ENCODE data around the gene NOL3. TPM values are rescaled to one million over a fixed set of nuclear protein-coding genes. Genes with fewer than 3 reads are reported as not detected.
"Not testable (repeated sequence)": the region's sequence is repeated elsewhere in the genome, so short reads cannot be mapped to it uniquely, and the experiment has no call there.

Gene NOL3
- total RNA-seq (2014; rRNA removed; shearing (Covaris generic)): 13.3 and 14.1 TPM in 2 replicates

DNA sequence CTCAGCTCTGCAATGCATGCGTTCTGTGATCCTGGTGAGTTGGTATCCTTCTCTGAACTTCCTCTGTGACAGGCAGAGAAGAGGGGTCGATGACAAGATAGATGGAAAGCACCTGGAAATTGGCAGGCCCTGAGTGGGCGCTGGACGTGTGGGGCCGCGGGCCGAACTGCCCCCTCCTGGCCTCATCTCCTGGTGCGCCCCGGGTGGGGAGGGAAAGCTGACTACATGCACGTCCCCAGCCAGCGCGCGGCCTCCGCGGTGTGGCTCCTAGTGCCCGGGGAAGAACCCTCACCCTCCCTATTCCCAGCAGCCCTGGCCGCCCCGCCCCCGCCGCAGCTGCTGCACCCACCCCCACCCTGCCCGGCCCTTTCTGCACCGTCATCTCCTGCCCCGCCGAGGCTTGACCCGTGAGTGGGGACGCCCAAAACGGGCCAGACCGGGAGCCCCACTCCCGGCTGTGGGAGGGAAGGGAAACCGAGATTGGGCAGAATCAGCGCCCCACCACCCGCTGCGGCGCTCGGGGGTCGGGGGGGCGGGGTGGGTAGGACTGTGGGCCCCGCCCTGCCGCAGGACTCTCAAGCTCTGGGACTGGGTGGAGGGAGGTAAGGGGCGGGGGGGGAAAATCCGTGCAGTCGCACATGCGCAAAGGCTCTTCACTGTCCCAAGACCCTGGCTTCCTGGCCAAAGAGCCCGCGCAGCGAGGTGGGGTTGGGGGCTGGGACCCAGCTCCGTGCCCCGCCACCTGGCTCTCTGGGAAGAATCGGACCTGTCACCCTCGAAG, at the start of gene NOL3:
Gene NOL3 (plus strand): TSS at position 371 of the 781 bp plus-strand sequence.
- Histone ChIP-seq H3K4me3 (peak within 1 kb of the TSS; percentile 69), H3K27me3 (no peaks in the 10 kb centered on the region), H3K36me3 (no peaks in the 10 kb centered on the region), H3K9me3 (replicated peaks) (no peaks in the 10 kb centered on the region), H3K4me1 (peaks cover 26% of the 10 kb centered on the region), H3K27ac (peak within 1 kb of the TSS; percentile 82)
- DNase-seq: peak; percentile 95 to 97

- not testable (repeated sequence) for H3K27ac ChIP-seq; H3K4me1 ChIP-seq; H3K4me3 ChIP-seq; H3K27me3 ChIP-seq; DNase-seq; H3K9me3 ChIP-seq (replicated peaks)
- peaks cover 17% of the 10 kb centered on the region for H3K36me3 ChIP-seq
These were observed 47.5 kb upstream of the NOL3 start for GRCh38 chr16:67122799-67123198.

DNA sequence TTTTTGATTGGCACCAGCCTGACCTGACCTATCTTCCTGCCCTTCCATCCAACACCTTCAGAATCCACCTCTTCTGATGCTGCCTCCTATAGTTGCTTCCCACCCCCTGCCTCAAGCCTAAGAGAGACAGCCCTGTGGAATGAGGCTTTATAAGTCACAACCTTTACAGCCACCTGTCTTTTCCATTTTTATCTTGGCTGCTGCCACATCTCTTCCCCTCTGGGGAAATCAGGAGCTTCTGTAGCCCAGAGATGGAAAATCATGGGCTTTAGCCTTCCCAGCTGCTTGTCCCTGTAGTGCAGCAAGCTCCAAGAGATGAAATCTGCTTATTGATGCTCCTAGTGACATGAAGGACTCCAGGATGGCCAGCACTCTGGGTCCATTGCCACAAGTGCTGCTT, 41.9 kb upstream of the NOL3 start:
- Histone ChIP-seq H3K27me3 (no peaks in the 10 kb centered on the region), H3K4me1 (no peaks in the 10 kb centered on the region), H3K36me3 (peaks cover 21% of the 10 kb centered on the region), H3K4me3 (no peak overlapping the region), H3K27ac (no peak overlapping the region), H3K9me3 (replicated peaks) (no peaks in the 10 kb centered on the region)
- DNase-seq: no peak

DNA sequence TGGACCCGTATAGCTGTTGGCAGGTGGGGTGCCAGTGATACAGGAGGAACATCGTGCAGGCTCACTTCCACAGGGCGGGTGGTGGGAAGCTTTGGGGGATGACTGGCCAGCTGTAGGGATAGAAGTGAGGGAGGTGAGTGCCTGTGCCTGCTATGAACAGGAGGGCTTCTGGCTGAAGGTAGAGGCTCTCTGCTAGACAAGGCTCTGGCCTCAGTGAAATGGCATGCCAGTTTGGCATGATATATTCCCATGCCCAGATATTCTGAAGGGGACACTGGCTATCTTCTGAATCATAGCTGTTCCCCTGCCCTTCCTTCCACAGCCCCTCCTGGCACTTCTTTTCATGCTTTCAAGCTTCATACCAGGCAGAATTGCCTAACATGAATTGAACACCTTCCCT, 41.5 kb upstream of the NOL3 start:
- DNase-seq: no peak

GRCh38 chr16:67129422-67129821, 40.9 kb upstream of the NOL3 start:
- no peaks in the 10 kb centered on the region for H3K27me3 ChIP-seq
- no peak for DNase-seq
- H3K9me3 ChIP-seq (replicated peaks): no peaks in the 10 kb centered on the region
- no peak overlapping the region for H3K27ac ChIP-seq
- no peaks in the 10 kb centered on the region for H3K4me1 ChIP-seq
- H3K36me3 ChIP-seq: peaks cover 26% of the 10 kb centered on the region
- no peak overlapping the region for H3K4me3 ChIP-seq

More for the DNA sequence above, 41.5 kb upstream of the NOL3 start:
- Histone ChIP-seq H3K36me3 (peaks cover 21% of the 10 kb centered on the region), H3K4me1 (no peaks in the 10 kb centered on the region), H3K4me3 (no peak overlapping the region), H3K27ac (no peak overlapping the region), H3K9me3 (replicated peaks) (no peaks in the 10 kb centered on the region), H3K27me3 (no peaks in the 10 kb centered on the region)

GRCh38 chr16:67137605-67138004, 32.7 kb upstream of the NOL3 start:
- no peak for DNase-seq

GRCh38 chr16:67141391-67141790, 28.9 kb upstream of the NOL3 start:
- Histone ChIP-seq H3K9me3 (replicated peaks) (no peaks in the 10 kb centered on the region), H3K36me3 (peaks cover 78% of the 10 kb centered on the region), H3K4me1 (no peaks in the 10 kb centered on the region), H3K4me3 (no peak overlapping the region), H3K27me3 (no peaks in the 10 kb centered on the region), H3K27ac (no peak overlapping the region)
- no peak for DNase-seq

More at GRCh38 chr16:67137605-67138004, 32.7 kb upstream of the NOL3 start:
- no peak overlapping the region for H3K4me3 ChIP-seq
- peaks cover 77% of the 10 kb centered on the region for H3K36me3 ChIP-seq
- H3K27ac ChIP-seq: no peak overlapping the region
- H3K9me3 ChIP-seq (replicated peaks): no peaks in the 10 kb centered on the region
- no peaks in the 10 kb centered on the region for H3K4me1 ChIP-seq
- no peaks in the 10 kb centered on the region for H3K27me3 ChIP-seq

DNA sequence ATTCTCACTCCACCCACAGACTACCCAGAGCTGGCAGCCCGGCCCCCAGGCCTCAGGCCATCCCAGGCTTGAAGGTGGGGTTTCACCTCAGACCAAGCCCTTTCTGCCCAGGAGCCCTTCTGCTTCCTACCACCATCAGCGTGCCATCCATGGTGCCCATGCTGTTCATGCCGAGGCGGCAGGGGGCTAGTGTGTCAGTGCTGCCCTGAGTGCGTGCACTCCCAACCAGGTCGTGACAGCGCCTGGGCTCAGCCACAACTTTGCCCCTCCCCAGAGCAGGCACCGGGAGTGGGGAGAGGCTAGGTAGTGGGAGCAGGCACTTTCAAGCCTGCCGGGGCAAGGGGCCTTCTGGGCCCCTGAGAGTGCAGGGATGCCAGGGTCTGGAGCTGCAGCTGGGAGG, 28.0 kb upstream of the NOL3 start:
- Histone ChIP-seq H3K36me3 (peaks cover 73% of the 10 kb centered on the region), H3K4me1 (no peaks in the 10 kb centered on the region), H3K4me3 (no peak overlapping the region), H3K27ac (no peak overlapping the region), H3K27me3 (no peaks in the 10 kb centered on the region), H3K9me3 (replicated peaks) (no peaks in the 10 kb centered on the region)
- DNase-seq: no peak

DNA sequence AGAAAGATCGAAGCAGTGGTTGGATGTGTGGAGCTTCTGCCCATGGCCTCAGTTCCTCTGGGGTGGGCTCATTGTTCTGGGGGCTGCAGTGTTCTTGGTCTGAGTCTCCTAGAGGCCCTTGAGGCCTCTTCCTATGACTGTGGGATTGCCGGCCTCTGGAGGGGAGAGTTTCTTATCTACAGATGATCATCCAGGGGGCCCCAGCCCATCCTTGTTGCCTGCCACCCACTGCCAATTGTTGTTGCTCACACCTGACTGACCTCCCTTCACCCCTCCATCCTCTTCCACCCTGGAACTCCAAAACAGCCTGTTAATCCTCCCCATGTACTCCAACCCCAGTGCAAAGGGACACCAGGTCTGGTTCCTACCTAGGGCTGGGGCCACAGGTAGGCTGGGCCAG, 25.4 kb upstream of the NOL3 start:
- H3K9me3 ChIP-seq (replicated peaks): no peaks in the 10 kb centered on the region
- H3K4me3 ChIP-seq: no peak overlapping the region
- H3K27me3 ChIP-seq: no peaks in the 10 kb centered on the region
- H3K4me1 ChIP-seq: no peaks in the 10 kb centered on the region
- DNase-seq: no peak
- no peak overlapping the region for H3K27ac ChIP-seq
- peaks cover 59% of the 10 kb centered on the region for H3K36me3 ChIP-seq

DNA sequence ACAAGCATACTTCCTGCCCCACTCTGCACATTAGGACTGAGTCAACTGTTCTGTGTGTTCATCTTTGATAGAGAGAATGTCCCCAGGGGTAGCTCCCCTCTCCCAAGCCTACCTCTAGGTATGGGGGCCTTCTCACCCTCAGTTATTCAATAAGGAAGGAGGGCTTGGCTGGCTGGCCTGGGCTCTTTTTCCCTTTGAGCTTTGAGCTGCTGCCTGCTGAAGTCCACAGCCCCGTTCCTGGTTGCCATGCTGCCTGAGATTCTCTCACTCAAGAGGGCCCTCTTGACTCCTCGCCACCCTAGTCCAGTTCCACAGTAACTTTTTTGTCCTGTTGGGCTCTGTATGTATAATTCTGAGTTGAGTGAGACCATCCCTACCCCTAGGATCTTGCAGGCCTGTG, 24.6 kb upstream of the NOL3 start:
- Histone ChIP-seq H3K4me3 (no peak overlapping the region), H3K27ac (no peak overlapping the region), H3K27me3 (no peaks in the 10 kb centered on the region), H3K4me1 (no peaks in the 10 kb centered on the region), H3K9me3 (replicated peaks) (no peaks in the 10 kb centered on the region), H3K36me3 (peaks cover 51% of the 10 kb centered on the region)
- no peak for DNase-seq

GRCh38 chr16:67146523-67147357, 23.6 kb upstream of the NOL3 start:
- DNase-seq: no peak
- H3K27ac ChIP-seq: no peak overlapping the region
- H3K4me3 ChIP-seq: no peak overlapping the region

GRCh38 chr16:67147437-67148140, 22.7 kb upstream of the NOL3 start:
- Histone ChIP-seq H3K27me3 (no peaks in the 10 kb centered on the region), H3K36me3 (peaks cover 41% of the 10 kb centered on the region), H3K9me3 (replicated peaks) (no peaks in the 10 kb centered on the region), H3K4me3 (no peak overlapping the region), H3K4me1 (peaks cover 6% of the 10 kb centered on the region; the same call in 1 of the 2 replicates), H3K27ac (no peak overlapping the region)
- DNase-seq: no peak

More at GRCh38 chr16:67146523-67147357, 23.6 kb upstream of the NOL3 start:
- Histone ChIP-seq H3K9me3 (replicated peaks) (no peaks in the 10 kb centered on the region), H3K27me3 (no peaks in the 10 kb centered on the region), H3K36me3 (peaks cover 44% of the 10 kb centered on the region), H3K4me1 (peaks cover 3% of the 10 kb centered on the region; the same call in 1 of the 2 replicates)

DNA sequence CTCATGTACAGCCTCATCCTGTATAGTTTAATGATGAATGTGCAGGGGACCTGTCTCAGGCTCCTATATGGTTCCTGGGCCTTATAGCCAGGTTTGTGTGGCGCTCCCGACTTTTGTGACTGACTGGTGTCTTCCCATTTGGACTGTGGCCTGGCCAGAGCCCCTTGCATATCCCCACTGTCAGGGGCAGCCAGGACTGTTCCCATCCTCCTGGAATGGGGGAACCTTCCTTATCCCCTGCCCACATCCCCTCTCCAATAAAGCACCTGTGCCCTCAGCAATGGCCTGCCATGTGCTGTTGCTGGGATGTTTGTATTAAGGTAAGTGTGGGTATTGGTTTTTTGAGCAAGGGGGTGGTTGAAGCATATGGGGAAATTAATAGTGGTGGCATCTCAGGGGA, 22.1 kb upstream of the NOL3 start:
- DNase-seq: no peak
- no peaks in the 10 kb centered on the region for H3K9me3 ChIP-seq (replicated peaks)
- no peaks in the 10 kb centered on the region for H3K27me3 ChIP-seq
- H3K4me1 ChIP-seq: peaks cover 6% of the 10 kb centered on the region; the same call in 1 of the 2 replicates
- H3K36me3 ChIP-seq: peaks cover 34% of the 10 kb centered on the region
- H3K4me3 ChIP-seq: no peak overlapping the region
- no peak overlapping the region for H3K27ac ChIP-seq

DNA sequence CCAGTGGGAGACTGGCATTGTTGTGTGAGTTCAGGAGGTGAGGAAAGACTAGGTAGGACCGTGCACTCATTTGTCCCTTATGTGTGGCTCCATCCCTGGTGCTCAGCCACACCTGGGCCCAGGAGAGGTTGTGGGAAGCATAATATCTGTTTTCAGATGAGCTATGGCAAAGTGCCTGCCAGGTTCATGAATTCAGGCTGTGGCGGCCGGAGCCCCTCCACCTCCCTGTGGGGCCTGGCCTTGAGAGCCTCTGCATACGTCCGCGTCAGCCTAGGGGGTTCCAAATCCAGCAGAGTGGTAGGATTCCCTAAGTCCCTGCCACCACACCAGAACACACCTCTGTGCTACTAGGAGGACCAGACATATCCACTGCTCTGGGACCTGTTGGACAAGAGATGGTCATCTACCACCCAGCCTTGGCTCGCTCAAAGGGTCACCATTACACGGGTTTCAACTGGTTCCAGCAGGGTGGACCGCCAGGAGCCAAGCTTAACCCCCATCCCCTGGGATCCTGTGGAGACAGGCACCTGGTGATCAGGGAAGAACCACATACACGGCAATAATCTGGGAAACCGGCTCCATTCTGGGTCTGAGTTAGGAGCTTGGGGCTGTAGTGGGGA, 21.6 kb upstream of the NOL3 start:
- no peaks in the 10 kb centered on the region for H3K27me3 ChIP-seq
- no peak overlapping the region for H3K4me3 ChIP-seq
- H3K27ac ChIP-seq: no peak overlapping the region
- H3K9me3 ChIP-seq (replicated peaks): no peaks in the 10 kb centered on the region
- no peak for DNase-seq
- peaks cover 6% of the 10 kb centered on the region; the same call in 1 of the 2 replicates for H3K4me1 ChIP-seq
- H3K36me3 ChIP-seq: peaks cover 30% of the 10 kb centered on the region

All from SJCRH30 (cell line).